Esophagus squamous epithelium (tissue), 4 donors: ENCODE measurements around the gene CCDC180.

Experiments used
- CTCF ChIP-seq, 6 experiments: fragments of 450-650 bp in 4 of 6; fragments of 200-600 bp in 2 of 6; sonication (generic) in 2 of 6; IDR thresholded peaks; one replicate each; pipeline ENCODE4 v1.5.1; 2016 to 2019; ENCODE audit warnings: antibody characterized with exemption in 6 of 6, mild to moderate bottlenecking in 4 of 6, moderate library complexity in 4 of 6
- POLR2A ChIP-seq, 4 donors: fragments of 450-650 bp; IDR thresholded peaks; one replicate each; pipeline ENCODE4 v1.6.1; 2017; ENCODE audit warnings: antibody characterized with exemption in 4 of 4, mild to moderate bottlenecking in 4 of 4, moderate library complexity in 3 of 4

GRCh38 chr9:97320080-97320642, 12.7 kb downstream of the CCDC180 start:
- TF ChIP-seq CTCF (IDR thresholded peaks at IDR 0.05), result no peak
- TF ChIP-seq POLR2A (IDR thresholded peaks at IDR 0.05), result no peak
